ENCODE measurements around the gene MAP7.

MAP7 gene

GRCh38 chr6:136471922-136472321, 78.3 kb downstream of the MAP7 start:
- no CpG with 5 or more reads among the region's 1 CpG for WGBS (ENCODE audit: extremely low coverage, insufficient coverage, low lambda C conversion rate)
- Histone ChIP-seq H3K4ac (ENCODE audit: low read depth, low read length) (no peak overlapping the region), H2BK5ac (ENCODE audit: low read length) (no peak overlapping the region), H3K56ac (ENCODE audit: low read length) (no peak overlapping the region), H3K79me2 (ENCODE audit: control insufficient read depth, insufficient read depth, low read length) (no peaks in the 10 kb centered on the region), H2AK5ac (ENCODE audit: low read length) (no peak overlapping the region), H3K9ac (ENCODE audit: low read length) (no peak overlapping the region), H3K4me2 (ENCODE audit: low read length) (no peak overlapping the region), H3K27ac (ENCODE audit: low read depth, low read length) (no peak overlapping the region), H3K4me1 (ENCODE audit: control insufficient read depth, low read depth, low read length) (no peaks in the 10 kb centered on the region), H3K79me1 (ENCODE audit: low read length) (peaks cover 4% of the 10 kb centered on the region), H3K36me3 (ENCODE audit: control insufficient read depth, insufficient read depth, low read length) (no peaks in the 10 kb centered on the region), H3K23ac (ENCODE audit: low read length) (no peak overlapping the region), H2BK15ac (replicated peaks; ENCODE audit: low read depth) (no peak overlapping the region), H3K4me3 (ENCODE audit: low read length) (no peak overlapping the region), H2BK120ac (ENCODE audit: low read depth, low read length) (no peak overlapping the region), H4K5ac (ENCODE audit: low read length) (no peak overlapping the region), H3K18ac (ENCODE audit: low read length) (no peak overlapping the region), H4K8ac (ENCODE audit: low read depth, low read length) (no peak overlapping the region), H3K27me3 (ENCODE audit: insufficient read depth, low read length, poor library complexity) (no peaks in the 10 kb centered on the region)
- DNase-seq, result no peak

DNA sequence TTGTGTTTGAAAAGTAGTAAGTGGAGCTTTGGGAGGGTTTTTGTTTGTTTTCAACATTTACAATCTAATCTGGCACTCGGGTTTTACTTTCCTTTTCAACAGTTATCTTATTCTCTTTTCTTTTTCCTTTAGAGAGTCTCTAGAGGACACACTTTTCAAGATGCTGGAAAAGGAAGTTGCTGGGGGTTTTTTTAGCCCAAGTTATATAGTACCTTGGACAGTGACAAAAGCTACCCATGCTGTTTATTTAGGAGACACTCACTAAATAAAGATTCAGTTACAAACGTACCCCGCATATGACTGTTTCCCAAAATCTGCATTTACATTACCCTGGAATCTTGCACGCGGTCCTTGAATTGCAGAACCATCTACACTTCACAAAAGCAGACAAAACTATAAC, 78.8 kb downstream of the MAP7 start:
- H4K5ac ChIP-seq (ENCODE audit: low read length), result no peak overlapping the region
- H4K8ac ChIP-seq (ENCODE audit: low read depth, low read length), result no peak overlapping the region
- no peak overlapping the region for H3K56ac ChIP-seq (ENCODE audit: low read length)
- H2AK5ac ChIP-seq (ENCODE audit: low read length), result no peak overlapping the region
- no peak overlapping the region for H2BK15ac ChIP-seq (replicated peaks; ENCODE audit: low read depth)
- WGBS (ENCODE audit: extremely low coverage, insufficient coverage, low lambda C conversion rate), result no CpG with 5 or more reads among the region's 5 CpGs
- H3K4me2 ChIP-seq (ENCODE audit: low read length), result no peak overlapping the region
- no peak overlapping the region for H3K9ac ChIP-seq (ENCODE audit: low read length)
- no peaks in the 10 kb centered on the region for H3K27me3 ChIP-seq (ENCODE audit: insufficient read depth, low read length, poor library complexity)
- peak; percentile 10 for DNase-seq
- no peak overlapping the region for H3K18ac ChIP-seq (ENCODE audit: low read length)
- H3K4me1 ChIP-seq (ENCODE audit: control insufficient read depth, low read depth, low read length), result peaks cover 2% of the 10 kb centered on the region
- H3K27ac ChIP-seq (ENCODE audit: low read depth, low read length), result no peak overlapping the region
- H3K4me3 ChIP-seq (ENCODE audit: low read length), result no peak overlapping the region
- H3K79me2 ChIP-seq (ENCODE audit: control insufficient read depth, insufficient read depth, low read length), result no peaks in the 10 kb centered on the region
- peaks cover 4% of the 10 kb centered on the region for H3K79me1 ChIP-seq (ENCODE audit: low read length)
- H3K23ac ChIP-seq (ENCODE audit: low read length), result no peak overlapping the region
- no peaks in the 10 kb centered on the region for H3K36me3 ChIP-seq (ENCODE audit: control insufficient read depth, insufficient read depth, low read length)
- H3K4ac ChIP-seq (ENCODE audit: low read depth, low read length), result no peak overlapping the region
- H2BK5ac ChIP-seq (ENCODE audit: low read length), result no peak overlapping the region
- no peak overlapping the region for H2BK120ac ChIP-seq (ENCODE audit: low read depth, low read length)

DNA sequence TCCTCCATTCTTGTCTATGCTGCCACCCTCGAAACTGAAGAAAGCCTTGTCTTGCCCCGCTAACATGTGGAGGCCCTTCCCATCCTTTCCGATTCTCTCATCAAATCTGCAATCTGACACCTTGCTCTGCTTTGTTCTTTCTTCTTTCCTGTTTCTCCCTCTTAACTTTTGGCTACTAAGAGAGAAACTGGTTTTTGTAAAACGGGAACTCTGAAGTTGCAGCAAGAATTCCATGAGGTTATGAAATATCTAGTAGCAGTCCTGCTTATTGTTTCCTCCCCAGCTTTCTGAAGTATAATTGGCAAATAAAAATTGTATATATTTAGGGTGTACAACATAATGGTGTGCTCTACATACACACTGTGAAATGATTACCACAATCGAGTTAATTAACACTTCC, 80.2 kb downstream of the MAP7 start:
- no CpG with 5 or more reads among the region's 5 CpGs for WGBS (ENCODE audit: extremely low coverage, insufficient coverage, low lambda C conversion rate)
- H2BK5ac ChIP-seq (ENCODE audit: low read length), result no peak overlapping the region
- no peak overlapping the region for H3K56ac ChIP-seq (ENCODE audit: low read length)
- H3K27ac ChIP-seq (ENCODE audit: low read depth, low read length), result no peak overlapping the region
- no peak overlapping the region for H2AK5ac ChIP-seq (ENCODE audit: low read length)
- no peaks in the 10 kb centered on the region for H3K36me3 ChIP-seq (ENCODE audit: control insufficient read depth, insufficient read depth, low read length)
- H3K9ac ChIP-seq (ENCODE audit: low read length), result no peak overlapping the region
- H3K18ac ChIP-seq (ENCODE audit: low read length), result no peak overlapping the region
- DNase-seq, result no peak
- H3K4me3 ChIP-seq (ENCODE audit: low read length), result no peak overlapping the region
- no peak overlapping the region for H2BK120ac ChIP-seq (ENCODE audit: low read depth, low read length)
- H3K79me1 ChIP-seq (ENCODE audit: low read length), result peaks cover 4% of the 10 kb centered on the region
- no peak overlapping the region for H2BK15ac ChIP-seq (replicated peaks; ENCODE audit: low read depth)
- peaks cover 2% of the 10 kb centered on the region for H3K4me1 ChIP-seq (ENCODE audit: control insufficient read depth, low read depth, low read length)
- H3K23ac ChIP-seq (ENCODE audit: low read length), result no peak overlapping the region
- no peak overlapping the region for H4K5ac ChIP-seq (ENCODE audit: low read length)
- H3K27me3 ChIP-seq (ENCODE audit: insufficient read depth, low read length, poor library complexity), result no peaks in the 10 kb centered on the region
- no peaks in the 10 kb centered on the region for H3K79me2 ChIP-seq (ENCODE audit: control insufficient read depth, insufficient read depth, low read length)
- H3K4ac ChIP-seq (ENCODE audit: low read depth, low read length), result no peak overlapping the region
- no peak overlapping the region for H3K4me2 ChIP-seq (ENCODE audit: low read length)
- no peak overlapping the region for H4K8ac ChIP-seq (ENCODE audit: low read depth, low read length)

- Histone ChIP-seq H2BK15ac (replicated peaks; ENCODE audit: low read depth) (no peak overlapping the region), H3K9ac (ENCODE audit: low read length) (no peak overlapping the region), H4K5ac (ENCODE audit: low read length) (no peak overlapping the region), H3K18ac (ENCODE audit: low read length) (no peak overlapping the region), H3K56ac (ENCODE audit: low read length) (no peak overlapping the region), H3K27me3 (ENCODE audit: insufficient read depth, low read length, poor library complexity) (no peaks in the 10 kb centered on the region), H2BK5ac (ENCODE audit: low read length) (no peak overlapping the region), H3K4me1 (ENCODE audit: control insufficient read depth, low read depth, low read length) (peaks cover 2% of the 10 kb centered on the region), H3K23ac (ENCODE audit: low read length) (no peak overlapping the region), H3K36me3 (ENCODE audit: control insufficient read depth, insufficient read depth, low read length) (no peaks in the 10 kb centered on the region), H3K79me2 (ENCODE audit: control insufficient read depth, insufficient read depth, low read length) (peaks cover 3% of the 10 kb centered on the region), H3K4me3 (ENCODE audit: low read length) (no peak overlapping the region), H2BK120ac (ENCODE audit: low read depth, low read length) (no peak overlapping the region), H3K79me1 (ENCODE audit: low read length) (peaks cover 8% of the 10 kb centered on the region), H3K4me2 (ENCODE audit: low read length) (no peak overlapping the region), H3K4ac (ENCODE audit: low read depth, low read length) (no peak overlapping the region), H4K8ac (ENCODE audit: low read depth, low read length) (no peak overlapping the region), H3K27ac (ENCODE audit: low read depth, low read length) (no peak overlapping the region), H2AK5ac (ENCODE audit: low read length) (no peak overlapping the region)
- no CpG with 5 or more reads among the region's 2 CpGs for WGBS (ENCODE audit: extremely low coverage, insufficient coverage, low lambda C conversion rate)
- DNase-seq, result no peak
Measured at GRCh38 chr6:136469154-136469553, 81.1 kb downstream of the MAP7 start.

DNA sequence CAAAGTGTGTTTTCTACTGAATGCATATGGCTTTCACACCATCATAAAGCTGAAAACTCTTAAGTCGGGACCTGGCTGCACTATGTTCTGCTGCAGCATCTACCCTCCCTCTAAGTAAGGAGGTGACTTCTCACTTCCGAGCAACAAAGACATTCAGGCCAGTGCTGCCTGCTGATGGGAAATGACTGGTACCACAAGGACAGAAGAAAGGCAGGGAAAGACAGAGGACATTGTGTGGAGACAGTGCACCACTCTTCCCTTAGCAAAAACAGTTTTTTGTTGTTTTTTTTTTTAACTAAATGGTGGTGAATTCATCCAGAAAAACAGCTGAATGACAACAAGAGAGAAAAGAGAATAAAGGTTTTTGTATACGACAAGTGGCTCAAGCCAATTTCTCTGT, 81.5 kb downstream of the MAP7 start:
- no peak overlapping the region for H2BK5ac ChIP-seq (ENCODE audit: low read length)
- no peak overlapping the region for H3K9ac ChIP-seq (ENCODE audit: low read length)
- H3K27me3 ChIP-seq (ENCODE audit: insufficient read depth, low read length, poor library complexity), result no peaks in the 10 kb centered on the region
- no peak overlapping the region for H2BK120ac ChIP-seq (ENCODE audit: low read depth, low read length)
- no peak overlapping the region for H2AK5ac ChIP-seq (ENCODE audit: low read length)
- no peak overlapping the region for H3K56ac ChIP-seq (ENCODE audit: low read length)
- peaks cover 3% of the 10 kb centered on the region for H3K79me2 ChIP-seq (ENCODE audit: control insufficient read depth, insufficient read depth, low read length)
- peaks cover 8% of the 10 kb centered on the region for H3K79me1 ChIP-seq (ENCODE audit: low read length)
- no peak overlapping the region for H3K4me2 ChIP-seq (ENCODE audit: low read length)
- H3K27ac ChIP-seq (ENCODE audit: low read depth, low read length), result no peak overlapping the region
- H3K4me3 ChIP-seq (ENCODE audit: low read length), result no peak overlapping the region
- H3K36me3 ChIP-seq (ENCODE audit: control insufficient read depth, insufficient read depth, low read length), result no peaks in the 10 kb centered on the region
- H3K23ac ChIP-seq (ENCODE audit: low read length), result no peak overlapping the region
- no peak overlapping the region for H3K4ac ChIP-seq (ENCODE audit: low read depth, low read length)
- WGBS (ENCODE audit: extremely low coverage, insufficient coverage, low lambda C conversion rate), result no CpG with 5 or more reads among the region's 3 CpGs
- no peak overlapping the region for H4K5ac ChIP-seq (ENCODE audit: low read length)
- DNase-seq, result no peak
- H2BK15ac ChIP-seq (replicated peaks; ENCODE audit: low read depth), result no peak overlapping the region
- H3K18ac ChIP-seq (ENCODE audit: low read length), result no peak overlapping the region
- peaks cover 2% of the 10 kb centered on the region for H3K4me1 ChIP-seq (ENCODE audit: control insufficient read depth, low read depth, low read length)
- no peak overlapping the region for H4K8ac ChIP-seq (ENCODE audit: low read depth, low read length)

DNA sequence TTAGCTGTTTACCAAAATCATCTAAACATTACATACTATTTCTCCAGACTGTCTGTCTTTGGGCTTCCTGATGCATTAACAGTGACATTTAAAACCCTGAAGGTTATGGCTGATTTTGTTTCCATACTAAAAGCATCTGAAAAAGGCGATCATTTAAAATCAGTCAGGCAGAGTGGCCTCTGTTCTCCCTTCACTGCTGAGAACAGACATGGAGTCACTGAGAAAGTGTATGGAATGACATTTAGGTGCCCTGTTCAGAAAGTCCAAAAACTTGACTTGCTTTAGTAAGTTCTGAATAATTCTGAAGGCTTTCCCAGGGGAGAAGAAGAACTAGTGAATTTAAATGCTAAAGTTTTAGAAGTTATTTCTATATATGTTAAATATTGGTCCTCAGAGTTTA, 83.0 kb downstream of the MAP7 start:
- Histone ChIP-seq H4K8ac (ENCODE audit: low read depth, low read length) (no peak overlapping the region), H3K4me1 (ENCODE audit: control insufficient read depth, low read depth, low read length) (peaks cover 2% of the 10 kb centered on the region), H3K23ac (ENCODE audit: low read length) (no peak overlapping the region), H3K56ac (ENCODE audit: low read length) (no peak overlapping the region), H4K5ac (ENCODE audit: low read length) (no peak overlapping the region), H2BK5ac (ENCODE audit: low read length) (no peak overlapping the region), H3K4me3 (ENCODE audit: low read length) (no peak overlapping the region), H3K79me1 (ENCODE audit: low read length) (peaks cover 8% of the 10 kb centered on the region), H3K36me3 (ENCODE audit: control insufficient read depth, insufficient read depth, low read length) (no peaks in the 10 kb centered on the region), H2BK15ac (replicated peaks; ENCODE audit: low read depth) (no peak overlapping the region), H3K27ac (ENCODE audit: low read depth, low read length) (no peak overlapping the region), H3K79me2 (ENCODE audit: control insufficient read depth, insufficient read depth, low read length) (peaks cover 3% of the 10 kb centered on the region), H2AK5ac (ENCODE audit: low read length) (no peak overlapping the region), H2BK120ac (ENCODE audit: low read depth, low read length) (no peak overlapping the region), H3K27me3 (ENCODE audit: insufficient read depth, low read length, poor library complexity) (no peaks in the 10 kb centered on the region), H3K4ac (ENCODE audit: low read depth, low read length) (no peak overlapping the region), H3K18ac (ENCODE audit: low read length) (no peak overlapping the region), H3K9ac (ENCODE audit: low read length) (no peak overlapping the region), H3K4me2 (ENCODE audit: low read length) (no peak overlapping the region)
- no CpG with 5 or more reads among the region's 1 CpG for WGBS (ENCODE audit: extremely low coverage, insufficient coverage, low lambda C conversion rate)
- DNase-seq, result no peak

Measured in mesendoderm (in vitro differentiated cells).